GM12878 (cell line): ENCODE measurements around the gene SELENOK.

Source experiments
- CHD1 ChIP-seq: IDR thresholded peaks from 2 replicates; pipeline ENCODE4 v1.6.1; 2012; ENCODE audit warnings: low read depth, low read length, improper control_type of control experiment
- CTCF ChIP-seq, 3 experiments: IDR thresholded peaks in 2 of 3; conservative IDR thresholded peaks in 1 of 3; 2 replicates each; pipeline ENCODE4 v1.5.1; 2011; ENCODE audit warnings: low read depth in 3 of 3, low read length in 3 of 3, mild to moderate bottlenecking in 3 of 3, control low read depth in 2 of 3, moderate library complexity in 2 of 3, inconsistent platforms in 1 of 3, mixed read lengths in 1 of 3; ENCODE audit not compliant: control insufficient read depth in 2 of 3, insufficient read depth in 1 of 3; ENCODE audit errors: extremely low read depth in 1 of 3
- HDAC2 ChIP-seq: fragments of 200-600 bp; sonication (generic); IDR thresholded peaks from 2 replicates; pipeline ENCODE4 v1.6.1; 2017
- IRF4 ChIP-seq: IDR thresholded peaks from 2 replicates; pipeline ENCODE4 v1.6.1; 2011; ENCODE audit warnings: low read depth, low read length
- NKRF ChIP-seq: fragments of 450-650 bp; conservative IDR thresholded peaks from 2 replicates; pipeline ENCODE4 v1.6.1; 2017; ENCODE audit warnings: mild to moderate bottlenecking, moderate library complexity
- POLR2A ChIP-seq: IDR thresholded peaks from 2 replicates; pipeline ENCODE4 v1.6.1; 2011; ENCODE audit warnings: low read depth, mild to moderate bottlenecking, low read length
- TAF1 ChIP-seq: IDR thresholded peaks from 2 replicates; pipeline ENCODE4 v1.6.1; 2011; ENCODE audit warnings: mild to moderate bottlenecking, low read depth, low read length, borderline replicate concordance
- USF1 ChIP-seq: IDR thresholded peaks from 2 replicates; pipeline ENCODE4 v1.6.1; 2011; ENCODE audit warnings: borderline replicate concordance, low read depth, mild to moderate bottlenecking, moderate library complexity, mixed read lengths, low read length; ENCODE audit not compliant: insufficient read depth; ENCODE audit errors: extremely low read length
- USF2 ChIP-seq: IDR thresholded peaks from 2 replicates; pipeline ENCODE4 v1.6.1; 2011; ENCODE audit warnings: low read depth, low read length, improper control_type of control experiment, borderline replicate concordance

GRCh38 chr3:53865732-53866499 lies 25.7 kb downstream of the SELENOK start:
- TF ChIP-seq CTCF (IDR thresholded peaks at IDR 0.05 in 2 of 3, conservative IDR thresholded peaks at IDR 0.05 in 1 of 3; ENCODE audit: control insufficient read depth in 2 of 3, extremely low read depth in 1 of 3, insufficient read depth in 1 of 3, low read depth in 3 of 3, low read length in 3 of 3) (no peak), USF1 (no peak), POLR2A (no peak), CHD1 (no peak), NKRF (no peak), USF2 (no peak), HDAC2 (no peak), IRF4 (no peak), TAF1 (no peak)
